K562 (cell line): ENCODE measurements around the gene BANF2. TPM values are rescaled to one million over a fixed set of nuclear protein-coding genes. Genes with fewer than 3 reads are reported as not detected.
A peak's percentile ranks its signal among the peaks of the same experiment; 100 is the strongest.

Experiments used
- E4F1 ChIP-seq: fragments of 250-450 bp; sonication (Bioruptor Pico); IDR thresholded peaks from 2 replicates; pipeline ENCODE4 v1.5.0; 2021; ENCODE audit warnings: mild to moderate bottlenecking, borderline replicate concordance
- EHMT2 ChIP-seq: fragments of 450-650 bp; IDR thresholded peaks from 2 replicates; pipeline ENCODE4 v1.6.1; 2018; ENCODE audit warnings: antibody characterized with exemption
- ELF1 ChIP-seq: fragments of 200-800 bp; sonication (Bioruptor generic); IDR thresholded peaks from 2 replicates; pipeline ENCODE4 v1.6.1; 2016; ENCODE audit warnings: missing genetic modification characterization, missing compliant biosample characterization
- FOXA1 ChIP-seq: fragments of 450-650 bp; IDR thresholded peaks from 2 replicates; pipeline ENCODE4 v1.6.1; 2016; ENCODE audit warnings: mild to moderate bottlenecking, borderline replicate concordance
- L3MBTL2 ChIP-seq: fragments of 450-650 bp; IDR thresholded peaks from 2 replicates; pipeline ENCODE4 v1.6.1; 2016; ENCODE audit warnings: mild to moderate bottlenecking, moderate library complexity
- MAZ ChIP-seq, 2 experiments: fragments of 450-650 bp in 1 of 2; sonication (generic) in 1 of 2; formaldehyde crosslinking; IDR thresholded peaks in 1 of 2; conservative IDR thresholded peaks in 1 of 2; 2 replicates each; pipeline versions ENCODE4 v1.4.0 to v1.5.0; 2020; ENCODE audit warnings: mild to moderate bottlenecking in 1 of 2, missing genetic modification reagents in 1 of 2
- NR3C1 ChIP-seq: sonication (generic); formaldehyde crosslinking; IDR thresholded peaks from 2 replicates; pipeline ENCODE4 v1.8.1; 2022; ENCODE audit warnings: missing genetic modification reagents
- PATZ1 ChIP-seq: fragments of 250-450 bp; sonication (Bioruptor Pico); IDR thresholded peaks from 2 replicates; pipeline ENCODE4 v1.5.0; 2020; ENCODE audit warnings: mild to moderate bottlenecking, borderline replicate concordance
- RBM15 ChIP-seq: fragments of 200-400 bp; formaldehyde crosslinking; IDR thresholded peaks from 2 replicates; pipeline ENCODE4 v1.6.1; 2018; ENCODE audit warnings: mild to moderate bottlenecking, low read length, moderate library complexity; ENCODE audit not compliant: insufficient read depth
- RBM25 ChIP-seq: fragments of 200-400 bp; formaldehyde crosslinking; IDR thresholded peaks from 2 replicates; pipeline ENCODE4 v1.6.1; 2018; ENCODE audit warnings: low read length, low read depth, moderate library complexity; ENCODE audit not compliant: severe bottlenecking
- SIN3A ChIP-seq, 2 experiments: fragments of 150-350 bp in 1 of 2; IDR thresholded peaks; 2 replicates each; pipeline ENCODE4 v1.6.1; 2011 to 2016; ENCODE audit warnings: borderline replicate concordance in 2 of 2, low read depth in 2 of 2, low read length in 2 of 2, mild to moderate bottlenecking in 2 of 2, moderate library complexity in 2 of 2; ENCODE audit not compliant: control insufficient read depth in 1 of 2
- SUPT5H ChIP-seq: fragments of 450-650 bp; IDR thresholded peaks from 2 replicates; pipeline ENCODE4 v1.6.1; 2016
- ZNF12 ChIP-seq: sonication (generic); formaldehyde crosslinking; IDR thresholded peaks from 2 replicates; pipeline ENCODE4 v1.4.0; 2020; ENCODE audit warnings: mild to moderate bottlenecking, missing genetic modification reagents
- ZNF184 ChIP-seq: sonication (generic); formaldehyde crosslinking; IDR thresholded peaks from 2 replicates; pipeline ENCODE4 v1.5.0; 2020; ENCODE audit warnings: missing genetic modification reagents
- ZNF239 ChIP-seq: fragments of 250-450 bp; sonication (Bioruptor Pico); IDR thresholded peaks from 2 replicates; pipeline ENCODE4 v1.4.0; 2020; ENCODE audit warnings: mild to moderate bottlenecking
- polyA plus RNA-seq, 8 experiments: library from polyadenylated mRNA; depleted of rRNA in 4 of 8; stranded (reverse) in 5 of 8; unstranded in 3 of 8; fragments of >200 nt; fragmentation: Nextera tagmentation in 2 of 8; fragmentation: Illumina TruSeq in 1 of 8; extraction: Ambion mirVana in 2 of 8; extraction: Trizol in 1 of 8; gene quantifications; 2 replicates each; pipeline versions ENCODE4 v1.2.1 to v1.2.3, GENCODE V29; 2011 to 2014; ENCODE audit warnings: inconsistent platforms in 1 of 8, missing spikeins in 1 of 8
- total RNA-seq, 7 experiments: library from RNA; depleted of rRNA in 6 of 7; stranded (reverse); fragments of >200 nt in 6 of 7; fragmentation: Illumina TruSeq in 2 of 7; extraction: Trizol in 2 of 7; gene quantifications; 2 replicates each; pipeline versions ENCODE4 v1.2.1 to v1.2.3, GENCODE V29; 2011 to 2021; ENCODE audit warnings: low replicate concordance in 1 of 7
- TF ChIP-seq, protein P1 (sequence below): fragments of 250-450 bp; sonication (Bioruptor Pico); IDR thresholded peaks from 2 replicates; pipeline ENCODE4 v1.4.0; 2020; ENCODE audit warnings: mild to moderate bottlenecking, moderate library complexity, borderline replicate concordance
- TF ChIP-seq, protein P2 (sequence below): IDR thresholded peaks from 3 replicates; pipeline ENCODE4 v1.6.1; 2011; ENCODE audit warnings: borderline replicate concordance, mild to moderate bottlenecking; ENCODE audit not compliant: insufficient read length, insufficient read depth

The BANF2 gene
- total and polyA plus RNA-seq, 9 of the 15 experiments (the other 6 are each of a cell fraction or from before 2014, with no cell fraction given) = not detected

GRCh38 chr20:17680836-17681725 lies 18.7 kb upstream of the BANF2 start (continued):
- TF ChIP-seq E4F1 (CRISPR knock-in tag) (no peak), ZNF184 (CRISPR knock-in tag) (no peak), RBM25 (peak; percentile 6), ELF1 (tag) (no peak; the same call in 1 of the 2 replicates), RBM15 (no peak), NR3C1 (CRISPR knock-in tag) (no peak), ZNF239 (CRISPR knock-in tag) (no peak), L3MBTL2 (no peak), SIN3A (IDR thresholded peaks at IDR 0.05; ENCODE audit: borderline replicate concordance in 2 of 2, control insufficient read depth in 1 of 2, low read depth in 2 of 2, low read length in 2 of 2) (peak in 1 of 2 experiments; percentile 58; a peak in 1 of 4 replicates), MAZ (CRISPR knock-in tag; conservative IDR thresholded peaks at IDR 0.05 in 1 of 2, IDR thresholded peaks at IDR 0.05 in 1 of 2) (peak in 1 of 2 experiments; percentile 49; a peak in 1 of 4 replicates), SUPT5H (no peak), EHMT2 (no peak), ZNF12 (CRISPR knock-in tag) (no peak), FOXA1 (no peak), PATZ1 (CRISPR knock-in tag) (no peak)
- TF ChIP-seq, protein P1, sequence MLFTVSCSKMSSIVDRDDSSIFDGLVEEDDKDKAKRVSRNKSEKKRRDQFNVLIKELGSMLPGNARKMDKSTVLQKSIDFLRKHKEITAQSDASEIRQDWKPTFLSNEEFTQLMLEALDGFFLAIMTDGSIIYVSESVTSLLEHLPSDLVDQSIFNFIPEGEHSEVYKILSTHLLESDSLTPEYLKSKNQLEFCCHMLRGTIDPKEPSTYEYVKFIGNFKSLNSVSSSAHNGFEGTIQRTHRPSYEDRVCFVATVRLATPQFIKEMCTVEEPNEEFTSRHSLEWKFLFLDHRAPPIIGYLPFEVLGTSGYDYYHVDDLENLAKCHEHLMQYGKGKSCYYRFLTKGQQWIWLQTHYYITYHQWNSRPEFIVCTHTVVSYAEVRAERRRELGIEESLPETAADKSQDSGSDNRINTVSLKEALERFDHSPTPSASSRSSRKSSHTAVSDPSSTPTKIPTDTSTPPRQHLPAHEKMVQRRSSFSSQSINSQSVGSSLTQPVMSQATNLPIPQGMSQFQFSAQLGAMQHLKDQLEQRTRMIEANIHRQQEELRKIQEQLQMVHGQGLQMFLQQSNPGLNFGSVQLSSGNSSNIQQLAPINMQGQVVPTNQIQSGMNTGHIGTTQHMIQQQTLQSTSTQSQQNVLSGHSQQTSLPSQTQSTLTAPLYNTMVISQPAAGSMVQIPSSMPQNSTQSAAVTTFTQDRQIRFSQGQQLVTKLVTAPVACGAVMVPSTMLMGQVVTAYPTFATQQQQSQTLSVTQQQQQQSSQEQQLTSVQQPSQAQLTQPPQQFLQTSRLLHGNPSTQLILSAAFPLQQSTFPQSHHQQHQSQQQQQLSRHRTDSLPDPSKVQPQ (CRISPR knock-in tag) = no peak
- TF ChIP-seq, protein P2, sequence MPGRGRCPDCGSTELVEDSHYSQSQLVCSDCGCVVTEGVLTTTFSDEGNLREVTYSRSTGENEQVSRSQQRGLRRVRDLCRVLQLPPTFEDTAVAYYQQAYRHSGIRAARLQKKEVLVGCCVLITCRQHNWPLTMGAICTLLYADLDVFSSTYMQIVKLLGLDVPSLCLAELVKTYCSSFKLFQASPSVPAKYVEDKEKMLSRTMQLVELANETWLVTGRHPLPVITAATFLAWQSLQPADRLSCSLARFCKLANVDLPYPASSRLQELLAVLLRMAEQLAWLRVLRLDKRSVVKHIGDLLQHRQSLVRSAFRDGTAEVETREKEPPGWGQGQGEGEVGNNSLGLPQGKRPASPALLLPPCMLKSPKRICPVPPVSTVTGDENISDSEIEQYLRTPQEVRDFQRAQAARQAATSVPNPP = no peak
